Naive thymus-derived CD4-positive, alpha-beta T cell (primary cell): ENCODE measurements around the gene MYO7A. TPM values are rescaled to one million over a fixed set of nuclear protein-coding genes. Genes with fewer than 3 reads are reported as not detected.

Experiments used
- ATAC-seq: fragments of 150-1000 bp; cut with Tn5 transposase; 2 replicates; pipeline ENCODE4 v1.10.0; 2021; ENCODE audit warnings: mild to moderate bottlenecking, moderate library complexity
- CTCF ChIA-PET: fragments of 350-600 bp; sonication (Branson Sonifier 250); formaldehyde crosslinking; loops from one replicate; lab custom pipeline; 2021; ENCODE audit warnings: antibody characterized with exemption; lab: Charles Lee
- POLR2A ChIA-PET: fragments of 350-600 bp; sonication (Branson Sonifier 250); formaldehyde crosslinking; loops from one replicate; lab custom pipeline; 2021; ENCODE audit warnings: antibody characterized with exemption, inconsistent platforms; lab: Charles Lee
- DNase-seq, 9 donors: peaks; one replicate each; pipeline versions ENCODE4 v3.0.0 to v3.0.0-alpha.2; 2020 to 2022; ENCODE audit warnings: mixed read lengths in 1 of 9
- H3K27ac ChIP-seq: one replicate; pipeline ENCODE4 v1.7.0; 2013; ENCODE audit warnings: mild to moderate bottlenecking, low read depth, low read length, moderate library complexity
- H3K27me3 ChIP-seq, 2 donors: one replicate each; pipeline ENCODE4 v1.7.0; 2013; ENCODE audit warnings: low read length in 2 of 2, mild to moderate bottlenecking in 2 of 2, moderate library complexity in 2 of 2; ENCODE audit not compliant: control insufficient read depth in 2 of 2, insufficient read depth in 2 of 2
- H3K36me3 ChIP-seq, 3 experiments: 1 replicate in 2 of 3; 2 replicates in 1 of 3; pipeline ENCODE4 v1.7.0; 2013; ENCODE audit warnings: low read length in 3 of 3, mild to moderate bottlenecking in 3 of 3, moderate library complexity in 1 of 3; ENCODE audit not compliant: insufficient read depth in 3 of 3, control insufficient read depth in 2 of 3
- H3K4me1 ChIP-seq, 2 donors: one replicate each; pipeline ENCODE4 v1.7.0; 2013; ENCODE audit warnings: low read length in 2 of 2, mild to moderate bottlenecking in 2 of 2, moderate library complexity in 1 of 2; ENCODE audit not compliant: control insufficient read depth in 2 of 2, insufficient read depth in 2 of 2
- H3K4me3 ChIP-seq: 2 replicates; pipeline ENCODE4 v1.7.0; 2013; ENCODE audit warnings: mild to moderate bottlenecking, low read length
- H3K9me3 ChIP-seq, 3 experiments: 1 replicate in 2 of 3; 2 replicates in 1 of 3; pipeline ENCODE4 v1.7.0; 2013; ENCODE audit warnings: low read length in 3 of 3; ENCODE audit not compliant: control insufficient read depth in 2 of 3
- H3K27ac Mint-ChIP-seq, 9 donors: one replicate each; pipeline ENCODE4 v1.8.0; 2020 to 2022; ENCODE audit warnings: mixed read lengths in 9 of 9, mild to moderate bottlenecking in 8 of 9, moderate library complexity in 5 of 9, inconsistent platforms in 2 of 9
- H3K27me3 Mint-ChIP-seq, 5 donors: one replicate each; pipeline ENCODE4 v1.8.0; 2021 to 2022; ENCODE audit warnings: mixed read lengths in 5 of 5, mild to moderate bottlenecking in 1 of 5
- H3K36me3 Mint-ChIP-seq, 5 donors: one replicate each; pipeline ENCODE4 v1.8.0; 2020 to 2022; ENCODE audit warnings: mixed read lengths in 5 of 5, mild to moderate bottlenecking in 3 of 5, inconsistent platforms in 1 of 5
- H3K4me1 Mint-ChIP-seq, 7 donors: one replicate each; pipeline ENCODE4 v1.8.0; 2020 to 2022; ENCODE audit warnings: mixed read lengths in 7 of 7, mild to moderate bottlenecking in 3 of 7, inconsistent platforms in 1 of 7
- H3K4me3 Mint-ChIP-seq, 10 donors: one replicate each; pipeline ENCODE4 v1.8.0; 2020 to 2022; ENCODE audit warnings: mild to moderate bottlenecking in 10 of 10, mixed read lengths in 10 of 10, moderate library complexity in 6 of 10, inconsistent platforms in 2 of 10
- H3K9me3 Mint-ChIP-seq, 11 donors: one replicate each; pipeline ENCODE4 v1.8.0; 2020 to 2022; ENCODE audit warnings: mixed read lengths in 11 of 11, mild to moderate bottlenecking in 4 of 11, inconsistent platforms in 1 of 11, moderate library complexity in 1 of 11
- intact Hi-C, 2 donors: fragments of 100-400 bp; cut with micrococcal nuclease; formaldehyde crosslinking; loops; one replicate each; pipeline ENCODE4 v1.15.1; 2023
- polyA plus RNA-seq, 2 donors: library from polyadenylated mRNA; unstranded; fragments of 300-500 nt; fragmentation: Illumina TruSeq; gene quantifications; one replicate each; pipeline ENCODE4 v1.2.3, GENCODE V29; 2021
- total RNA-seq, 6 experiments: library from RNA in 5 of 6; stranded (reverse) in 5 of 6; gene quantifications; 1 replicate in 5 of 6; 2 replicates in 1 of 6; pipeline ENCODE4 v1.2.3 and lab custom pipeline; 2021 to 2026

Gene MYO7A
- total and polyA plus RNA-seq, 7 experiments from 2014 or later: 0.07 to 2.5 (median 0.27) TPM; not detected in 2

GRCh38 chr11:77230878-77231605 is 103.0 kb downstream of the MYO7A start:
- no peak overlapping the region for H3K27ac ChIP-seq
- no peak overlapping the region for H3K27ac Mint-ChIP-seq
- H3K27me3 ChIP-seq: no peaks in the 10 kb centered on the region
- POLR2A ChIA-PET: no interaction called here
- no peaks in the 10 kb centered on the region for H3K9me3 ChIP-seq
- no peaks in the 10 kb centered on the region for H3K36me3 ChIP-seq
- H3K4me3 Mint-ChIP-seq: no peak overlapping the region
- no peak for ATAC-seq
- CTCF ChIA-PET: no interaction called here
- intact Hi-C loops: no loop called here
- no peaks in the 10 kb centered on the region for H3K4me1 ChIP-seq
- H3K4me3 ChIP-seq: no peak overlapping the region
- no peaks in the 10 kb centered on the region for H3K4me1 Mint-ChIP-seq
- DNase-seq: no peak
- H3K27me3 Mint-ChIP-seq: peaks cover 11 to 22% (median 17%) of the 10 kb centered on the region in 5 donors
- peaks cover 0 to 4% (median 0%) of the 10 kb centered on the region in 5 donors for H3K36me3 Mint-ChIP-seq
- peaks cover 0 to 6% (median 0%) of the 10 kb centered on the region in 11 donors for H3K9me3 Mint-ChIP-seq

- Histone ChIP-seq H3K36me3 (no peaks in the 10 kb centered on the region), H3K4me1 (no peaks in the 10 kb centered on the region), H3K27ac (no peak overlapping the region), H3K27me3 (no peaks in the 10 kb centered on the region), H3K9me3 (no peaks in the 10 kb centered on the region), H3K4me3 (no peak overlapping the region)
- DNase-seq: no peak
- peaks cover 0 to 4% (median 0%) of the 10 kb centered on the region in 5 donors for H3K36me3 Mint-ChIP-seq
- H3K27me3 Mint-ChIP-seq: peaks cover 7 to 20% (median 13%) of the 10 kb centered on the region in 5 donors
- ChIA-PET POLR2A (no interaction called here), CTCF (no interaction called here)
- H3K27ac Mint-ChIP-seq: no peak overlapping the region
- no peak for ATAC-seq
- no peak overlapping the region for H3K4me3 Mint-ChIP-seq
- intact Hi-C loops: no loop called here
- H3K4me1 Mint-ChIP-seq: no peaks in the 10 kb centered on the region
- H3K9me3 Mint-ChIP-seq: peaks cover 0 to 6% (median 0%) of the 10 kb centered on the region in 11 donors
Measured at GRCh38 chr11:77231800-77232199, 103.8 kb downstream of the MYO7A start.

GRCh38 chr11:77232242-77232641 is 104.2 kb downstream of the MYO7A start:
- H3K4me3 Mint-ChIP-seq: no peak overlapping the region
- intact Hi-C loops: no loop called here
- no peaks in the 10 kb centered on the region for H3K36me3 ChIP-seq
- H3K9me3 ChIP-seq: no peaks in the 10 kb centered on the region
- DNase-seq (no peak), ATAC-seq (no peak)
- H3K36me3 Mint-ChIP-seq: peaks cover 0 to 2% (median 0%) of the 10 kb centered on the region in 5 donors
- no peak overlapping the region for H3K4me3 ChIP-seq
- ChIA-PET POLR2A (no interaction called here), CTCF (no interaction called here)
- no peaks in the 10 kb centered on the region for H3K4me1 ChIP-seq
- H3K27me3 Mint-ChIP-seq: peaks cover 4 to 17% (median 9%) of the 10 kb centered on the region in 5 donors
- no peaks in the 10 kb centered on the region for H3K27me3 ChIP-seq
- no peak overlapping the region for H3K27ac Mint-ChIP-seq
- H3K4me1 Mint-ChIP-seq: no peaks in the 10 kb centered on the region
- peaks cover 0 to 1% (median 0%) of the 10 kb centered on the region in 11 donors for H3K9me3 Mint-ChIP-seq
- H3K27ac ChIP-seq: no peak overlapping the region

DNA sequence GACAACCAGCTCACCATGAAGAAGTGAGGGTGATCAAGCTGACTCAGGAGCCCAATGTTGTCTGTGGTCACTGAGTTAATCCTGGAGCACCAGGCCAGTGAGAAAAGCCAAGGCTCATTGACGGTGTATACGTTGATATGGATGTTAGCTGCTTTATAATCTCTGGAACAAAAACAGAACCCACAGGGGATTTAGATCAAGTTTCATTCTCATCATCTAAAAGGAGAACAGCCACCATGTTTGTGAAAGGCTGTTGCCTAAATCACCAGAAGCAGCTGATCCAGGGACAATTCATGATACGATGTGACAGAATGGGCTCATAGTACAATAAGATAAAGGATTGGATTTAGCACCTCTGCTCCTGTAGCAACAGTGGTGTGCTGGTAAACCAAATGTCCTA is 105.0 kb downstream of the MYO7A start:
- H3K27ac Mint-ChIP-seq: no peak overlapping the region
- H3K4me1 Mint-ChIP-seq: no peaks in the 10 kb centered on the region
- H3K4me3 Mint-ChIP-seq: no peak overlapping the region
- no peaks in the 10 kb centered on the region for H3K9me3 Mint-ChIP-seq
- ChIA-PET CTCF (no interaction called here), POLR2A (no interaction called here)
- Histone ChIP-seq H3K27ac (no peak overlapping the region), H3K4me1 (no peaks in the 10 kb centered on the region), H3K9me3 (no peaks in the 10 kb centered on the region), H3K27me3 (no peaks in the 10 kb centered on the region), H3K36me3 (no peaks in the 10 kb centered on the region), H3K4me3 (no peak overlapping the region)
- peaks cover 1 to 16% (median 7%) of the 10 kb centered on the region in 5 donors for H3K27me3 Mint-ChIP-seq
- ATAC-seq (no peak), DNase-seq (no peak)
- no peaks in the 10 kb centered on the region for H3K36me3 Mint-ChIP-seq
- intact Hi-C loops: no loop called here

GRCh38 chr11:77236901-77237300 is 108.9 kb downstream of the MYO7A start:
- no peaks in the 10 kb centered on the region for H3K36me3 ChIP-seq
- CTCF ChIA-PET: no interaction called here
- no peak overlapping the region for H3K27ac ChIP-seq
- no peak for DNase-seq
- Mint-ChIP-seq H3K36me3 (peaks cover 0 to 4% (median 0%) of the 10 kb centered on the region in 5 donors), H3K4me1 (no peaks in the 10 kb centered on the region), H3K4me3 (no peak overlapping the region), H3K27ac (no peak overlapping the region), H3K27me3 (peaks cover 0 to 12% (median 10%) of the 10 kb centered on the region in 5 donors), H3K9me3 (peaks cover 0 to 7% (median 0%) of the 10 kb centered on the region in 11 donors)
- no peaks in the 10 kb centered on the region for H3K4me1 ChIP-seq
- no peaks in the 10 kb centered on the region for H3K9me3 ChIP-seq
- POLR2A ChIA-PET: no interaction called here
- H3K27me3 ChIP-seq: no peaks in the 10 kb centered on the region
- H3K4me3 ChIP-seq: no peak overlapping the region
- intact Hi-C loops: no loop called here
- no peak for ATAC-seq

- H3K4me3 ChIP-seq: no peak overlapping the region
- Mint-ChIP-seq H3K27ac (no peak overlapping the region), H3K4me3 (no peak overlapping the region), H3K4me1 (peaks cover 0 to 7% (median 0%) of the 10 kb centered on the region in 7 donors), H3K9me3 (peaks cover 0 to 7% (median 0%) of the 10 kb centered on the region in 11 donors), H3K36me3 (no peaks in the 10 kb centered on the region), H3K27me3 (no peaks in the 10 kb centered on the region)
- no peak overlapping the region for H3K27ac ChIP-seq
- DNase-seq (no peak), ATAC-seq (no peak)
- no peaks in the 10 kb centered on the region for H3K27me3 ChIP-seq
- H3K4me1 ChIP-seq: no peaks in the 10 kb centered on the region
- intact Hi-C loops: no loop called here
- POLR2A ChIA-PET: no interaction called here
- no peaks in the 10 kb centered on the region for H3K9me3 ChIP-seq
- H3K36me3 ChIP-seq: no peaks in the 10 kb centered on the region
- CTCF ChIA-PET: no interaction called here
Measured at GRCh38 chr11:77244277-77245027, 116.4 kb downstream of the MYO7A start.
